CD14-positive monocyte (primary cell): ENCODE measurements around the gene NR4A1. TPM values are rescaled to one million over a fixed set of nuclear protein-coding genes. Genes with fewer than 3 reads are reported as not detected.

ENCODE experiments used
- DNase-seq, 3 donors: peaks; one replicate each; pipeline ENCODE4 v3.0.0-alpha.2; 2011 to 2022
- H2AFZ ChIP-seq: 2 replicates; pipeline ENCODE4 v1.6.0; 2012; ENCODE audit warnings: mild to moderate bottlenecking, low read depth, low read length, inconsistent platforms; ENCODE audit not compliant: insufficient read depth, poor library complexity, severe bottlenecking
- H3K27ac ChIP-seq, 2 donors: 1 replicate in 1 of 2; 2 replicates in 1 of 2; pipeline ENCODE4 v1.5.1; 2012 to 2013; ENCODE audit warnings: low read length in 2 of 2, control low read depth in 1 of 2, inconsistent platforms in 1 of 2, low read depth in 1 of 2, mild to moderate bottlenecking in 1 of 2
- H3K27me3 ChIP-seq, 2 donors: one replicate each; pipeline versions ENCODE4 v1.6.0 to v1.6.1; 2011 to 2013; ENCODE audit warnings: low read length in 2 of 2; ENCODE audit not compliant: control insufficient read depth in 2 of 2, insufficient read depth in 2 of 2
- H3K36me3 ChIP-seq, 2 donors: replicated peaks in 1 of 2; 1 replicate in 1 of 2; 2 replicates in 1 of 2; pipeline versions ENCODE4 v1.5.1 to v1.6.1; 2012 to 2013; ENCODE audit warnings: low read length in 2 of 2, control low read depth in 1 of 2, inconsistent platforms in 1 of 2, mild to moderate bottlenecking in 1 of 2; ENCODE audit not compliant: insufficient read depth in 2 of 2, control insufficient read depth in 1 of 2
- H3K4me1 ChIP-seq, 2 donors: 1 replicate in 1 of 2; 2 replicates in 1 of 2; pipeline versions ENCODE4 v1.5.1 to v1.6.1; 2012 to 2013; ENCODE audit warnings: low read length in 2 of 2, control low read depth in 1 of 2, inconsistent platforms in 1 of 2, mild to moderate bottlenecking in 1 of 2, moderate library complexity in 1 of 2; ENCODE audit not compliant: insufficient read depth in 2 of 2, control insufficient read depth in 1 of 2
- H3K4me2 ChIP-seq: replicated peaks from 2 replicates; pipeline ENCODE3; 2012; ENCODE audit warnings: low read length, moderate library complexity, mild to moderate bottlenecking; ENCODE audit not compliant: poor library complexity, severe bottlenecking; ENCODE audit errors: extremely low read depth
- H3K4me3 ChIP-seq, 3 experiments: fragments of 200-600 bp in 1 of 3; sonication (generic) in 1 of 3; replicated peaks in 1 of 3; 1 replicate in 2 of 3; 2 replicates in 1 of 3; pipeline ENCODE4 v1.5.1; 2011 to 2013; ENCODE audit warnings: low read length in 3 of 3, mild to moderate bottlenecking in 3 of 3, control low read depth in 2 of 3, low read depth in 2 of 3, inconsistent platforms in 1 of 3, moderate library complexity in 1 of 3
- H3K79me2 ChIP-seq: 2 replicates; pipeline ENCODE4 v1.6.0; 2012; ENCODE audit warnings: mild to moderate bottlenecking, control low read depth, inconsistent platforms, low read length, moderate library complexity; ENCODE audit not compliant: insufficient read depth
- H3K9ac ChIP-seq: 2 replicates; pipeline ENCODE4 v1.6.0; 2017; ENCODE audit warnings: low read length, mild to moderate bottlenecking; ENCODE audit not compliant: insufficient read depth, poor library complexity, severe bottlenecking
- H3K9me3 ChIP-seq, 2 donors: replicated peaks in 1 of 2; 1 replicate in 1 of 2; 2 replicates in 1 of 2; pipeline versions ENCODE4 v1.5.1 to v1.6.1; 2012 to 2013; ENCODE audit warnings: low read length in 2 of 2, control low read depth in 1 of 2; ENCODE audit not compliant: control insufficient read depth in 1 of 2, insufficient read depth in 1 of 2
- H4K20me1 ChIP-seq: 2 replicates; pipeline ENCODE4 v1.6.0; 2012; ENCODE audit warnings: mild to moderate bottlenecking, low read length, control low read depth, moderate library complexity; ENCODE audit not compliant: insufficient read depth
- H3K27ac Mint-ChIP-seq, 7 donors: one replicate each; pipeline ENCODE4 v1.8.0; 2020; ENCODE audit warnings: mild to moderate bottlenecking in 7 of 7, mixed read lengths in 7 of 7, moderate library complexity in 6 of 7, inconsistent platforms in 2 of 7
- H3K27me3 Mint-ChIP-seq, 3 donors: one replicate each; pipeline ENCODE4 v1.8.0; 2021 to 2022; ENCODE audit warnings: low read depth in 3 of 3, mild to moderate bottlenecking in 3 of 3, mixed read lengths in 3 of 3, moderate library complexity in 3 of 3, inconsistent platforms in 1 of 3
- H3K36me3 Mint-ChIP-seq, 2 donors: one replicate each; pipeline ENCODE4 v1.8.0; 2020; ENCODE audit warnings: mixed read lengths in 2 of 2, inconsistent platforms in 1 of 2, mild to moderate bottlenecking in 1 of 2
- H3K4me1 Mint-ChIP-seq: one replicate; pipeline ENCODE4 v1.8.0; 2020; ENCODE audit warnings: mild to moderate bottlenecking, mixed read lengths
- H3K4me3 Mint-ChIP-seq, 2 donors: one replicate each; pipeline ENCODE4 v1.8.0; 2020; ENCODE audit warnings: mild to moderate bottlenecking in 2 of 2, mixed read lengths in 2 of 2, moderate library complexity in 1 of 2
- H3K9me3 Mint-ChIP-seq, 7 donors: one replicate each; pipeline ENCODE4 v1.8.0; 2020 to 2022; ENCODE audit warnings: mixed read lengths in 7 of 7, mild to moderate bottlenecking in 6 of 7, moderate library complexity in 6 of 7, inconsistent platforms in 2 of 7
- CTCF ChIP-seq: fragments of 200-600 bp; IDR thresholded peaks from one replicate; pipeline ENCODE4 v1.8.0; 2022; ENCODE audit warnings: antibody characterized with exemption, mild to moderate bottlenecking
- WGBS: methylation state at CpG from one replicate; pipeline ENCODE4 v1.1.5; 2013; ENCODE audit warnings: missing lambda C conversion rate; ENCODE audit not compliant: insufficient coverage; 5-methylcytosine and 5-hydroxymethylcytosine counted together
- intact Hi-C, 2 donors: fragments of 100-400 bp; cut with micrococcal nuclease; formaldehyde crosslinking; loops; one replicate each; pipeline versions ENCODE4 v1.15.0 to v1.15.1; 2023
- polyA plus RNA-seq, 3 donors: library from polyadenylated mRNA; depleted of rRNA in 1 of 3; unstranded in 2 of 3; stranded (reverse) in 1 of 3; fragments of 300-500 nt in 2 of 3; fragments of >200 nt in 1 of 3; fragmentation: Illumina TruSeq in 2 of 3; gene quantifications; 1 replicate in 2 of 3; 2 replicates in 1 of 3; pipeline ENCODE4 v1.2.3, GENCODE V29; 2012 to 2021

NR4A1 gene
- polyA plus RNA-seq, 3 donors, result 10.1 to 1,297 (median 41.4) TPM

GRCh38 chr12:52046859-52047258 is 4.4 kb upstream of the NR4A1 start:
- Mint-ChIP-seq H3K27ac (peak overlapping the region; percentile 95 to 98 (median 97)), H3K27me3 (peaks cover 17 to 34% (median 30%) of the 10 kb centered on the region in 3 donors), H3K36me3 (peaks cover 13 to 23% of the 10 kb centered on the region in 2 donors), H3K4me3 (no peak overlapping the region), H3K9me3 (peaks cover 0 to 9% (median 3%) of the 10 kb centered on the region in 7 donors), H3K4me1 (peaks cover 57% of the 10 kb centered on the region)
- no peaks in the 10 kb centered on the region for H3K9me3 ChIP-seq
- intact Hi-C loops, result no loop called here
- peaks cover 5% of the 10 kb centered on the region for H4K20me1 ChIP-seq
- H3K9ac ChIP-seq, result no peak overlapping the region
- no peak overlapping the region for H3K4me2 ChIP-seq
- H3K79me2 ChIP-seq, result no peaks in the 10 kb centered on the region
- H3K36me3 ChIP-seq, result no peaks in the 10 kb centered on the region
- WGBS, result 100% methylated on average over 2 of the region's 7 CpGs
- peaks cover 0 to 14% of the 10 kb centered on the region in 2 donors for H3K27me3 ChIP-seq
- no peak for TF ChIP-seq CTCF
- no peak for DNase-seq
- no peak overlapping the region for H3K4me3 ChIP-seq
- peaks cover 43 to 74% of the 10 kb centered on the region in 2 donors for H3K4me1 ChIP-seq
- no peak overlapping the region for H2AFZ ChIP-seq
- peak overlapping the region in 1 of 2 donors; percentile 88 for H3K27ac ChIP-seq

GRCh38 chr12:52049286-52049685 is 2.0 kb upstream of the NR4A1 start:
- no peak overlapping the region for H3K4me2 ChIP-seq
- Mint-ChIP-seq H3K27me3 (peaks cover 28 to 44% (median 40%) of the 10 kb centered on the region in 3 donors), H3K36me3 (peaks cover 18 to 33% of the 10 kb centered on the region in 2 donors), H3K9me3 (peaks cover 0 to 16% (median 5%) of the 10 kb centered on the region in 7 donors), H3K27ac (peak overlapping the region; percentile 33 to 97 (median 95)), H3K4me1 (peaks cover 58% of the 10 kb centered on the region), H3K4me3 (peak overlapping the region; percentile 86 to 99)
- intact Hi-C loops, result no loop called here
- no peaks in the 10 kb centered on the region for H3K79me2 ChIP-seq
- no peak for DNase-seq
- no peak overlapping the region for H3K9ac ChIP-seq
- WGBS, result 93% methylated on average over 3 of the region's 4 CpGs
- peaks cover 47 to 87% of the 10 kb centered on the region in 2 donors for H3K4me1 ChIP-seq
- peaks cover 30% of the 10 kb centered on the region for H4K20me1 ChIP-seq
- H2AFZ ChIP-seq, result no peak overlapping the region
- H3K27ac ChIP-seq, result no peak overlapping the region
- no peak for TF ChIP-seq CTCF
- H3K4me3 ChIP-seq, result no peak overlapping the region
- H3K9me3 ChIP-seq, result no peaks in the 10 kb centered on the region
- H3K36me3 ChIP-seq, result no peaks in the 10 kb centered on the region
- peaks cover 0 to 24% of the 10 kb centered on the region in 2 donors for H3K27me3 ChIP-seq
